ENCODE data around the gene EFCAB14. TPM values are rescaled to one million over a fixed set of nuclear protein-coding genes. Genes with fewer than 3 reads are reported as not detected.
"Not testable (repeated sequence)": the region's sequence is repeated elsewhere in the genome, so short reads cannot be mapped to it uniquely, and the experiment has no call there.

EFCAB14 gene
- total and polyA plus RNA-seq, 2 experiments from 2014 or later: 23.3 to 49.0 TPM

DNA sequence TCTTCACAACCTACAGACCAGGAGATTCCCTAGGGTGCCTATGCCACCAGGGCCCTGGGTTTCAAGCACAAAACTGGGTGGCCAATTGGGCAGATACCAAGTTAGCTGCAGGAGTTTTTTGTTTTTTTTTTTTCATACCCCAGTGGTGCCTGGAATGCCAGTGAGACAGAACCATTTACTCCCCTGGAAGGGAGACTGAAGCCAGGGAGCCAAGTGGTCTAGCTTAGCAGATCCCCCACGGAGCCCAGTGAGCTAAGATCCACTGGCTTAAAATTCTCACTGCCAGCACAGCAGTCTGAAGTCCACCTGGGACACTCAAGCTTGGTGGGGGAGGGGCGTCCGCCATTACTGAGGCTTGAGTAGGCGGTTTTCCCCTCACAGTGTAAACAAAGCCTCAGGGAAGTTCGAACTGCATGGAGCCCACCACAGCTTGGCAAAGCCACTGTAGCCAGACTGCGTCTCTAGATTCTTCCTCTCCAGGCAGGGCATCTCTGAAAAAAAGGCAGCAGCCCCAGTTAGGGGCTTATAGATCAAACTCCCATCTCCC is 9.5 kb upstream of the EFCAB14 start:
- not testable (repeated sequence) for H3K27me3 Mint-ChIP-seq (ENCODE audit: insufficient read depth, low read depth, poor library complexity); H3K4me2 ChIP-seq; H3K27me3 ChIP-seq (ENCODE audit: insufficient read depth); H3K27ac Mint-ChIP-seq; ATAC-seq; H3K9me2 ChIP-seq (ENCODE audit: insufficient read depth); H3K4me3 Mint-ChIP-seq; H3K4me3 ChIP-seq; H3K36me3 Mint-ChIP-seq (ENCODE audit: low read depth); H3K4me1 ChIP-seq (ENCODE audit: insufficient read depth); H3K27ac ChIP-seq (ENCODE audit: low read depth); H3F3A ChIP-seq (replicated peaks; ENCODE audit: low read depth); H4K20me1 ChIP-seq (replicated peaks; ENCODE audit: insufficient read depth); H3K79me2 ChIP-seq (replicated peaks; ENCODE audit: insufficient read depth); H3K36me3 ChIP-seq (ENCODE audit: insufficient read depth); H3K4me1 Mint-ChIP-seq
- DNase-seq (ENCODE audit: low spot score): peak; percentile 49
- peaks cover 12% of the 10 kb centered on the region for H3K9me3 Mint-ChIP-seq
- peak overlapping the region; percentile 94 for H2AFZ ChIP-seq

DNA sequence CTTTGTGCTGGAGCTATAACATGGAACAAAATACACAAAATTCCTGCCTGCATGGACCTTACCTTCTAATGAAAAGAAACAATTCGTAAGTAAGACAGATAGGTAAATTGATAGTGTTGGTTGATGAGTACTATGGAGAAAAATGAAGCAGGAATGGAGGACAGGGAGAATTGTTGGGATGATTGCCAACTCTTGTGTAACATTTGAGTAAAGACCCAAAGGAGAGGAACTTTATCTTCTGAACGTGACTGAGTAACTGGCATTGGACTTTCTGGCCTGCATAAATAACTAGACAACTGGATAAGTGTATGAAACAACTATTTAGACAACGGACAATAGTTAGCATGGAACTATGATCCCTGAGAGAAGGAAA is 6.8 kb upstream of the EFCAB14 start:
- Histone ChIP-seq H3K4me1 (ENCODE audit: insufficient read depth) (no peaks in the 10 kb centered on the region), H3F3A (replicated peaks; ENCODE audit: low read depth) (no peaks in the 10 kb centered on the region), H2AFZ (no peak overlapping the region), H3K36me3 (ENCODE audit: insufficient read depth) (no peaks in the 10 kb centered on the region), H3K4me2 (no peak overlapping the region), H3K27ac (ENCODE audit: low read depth) (no peak overlapping the region), H3K4me3 (no peak overlapping the region), H4K20me1 (replicated peaks; ENCODE audit: insufficient read depth) (no peaks in the 10 kb centered on the region), H3K27me3 (ENCODE audit: insufficient read depth) (no peaks in the 10 kb centered on the region), H3K79me2 (replicated peaks; ENCODE audit: insufficient read depth) (no peaks in the 10 kb centered on the region), H3K9me2 (ENCODE audit: insufficient read depth) (no peaks in the 10 kb centered on the region)
- Mint-ChIP-seq H3K9me3 (peaks cover 8% of the 10 kb centered on the region), H3K4me3 (no peak overlapping the region), H3K27ac (no peak overlapping the region), H3K36me3 (ENCODE audit: low read depth) (no peaks in the 10 kb centered on the region; the same call in 2 of the 3 replicates), H3K4me1 (peaks cover 10% of the 10 kb centered on the region), H3K27me3 (ENCODE audit: insufficient read depth, low read depth, poor library complexity) (peaks cover 2% of the 10 kb centered on the region)
- no peak for ATAC-seq
- DNase-seq (ENCODE audit: low spot score): no peak
- TF ChIP-seq JUNB (IDR thresholded peaks at IDR 0.05; ENCODE audit: unreplicated experiment) (no peak), CREB1 (CRISPR knock-in tag; IDR thresholded peaks at IDR 0.05; ENCODE audit: low read depth) (no peak), NANOG (IDR thresholded peaks at IDR 0.05; ENCODE audit: borderline replicate concordance) (no peak), STAT1 (IDR thresholded peaks at IDR 0.05; ENCODE audit: unreplicated experiment) (no peak)
- TF ChIP-seq, protein P1, sequence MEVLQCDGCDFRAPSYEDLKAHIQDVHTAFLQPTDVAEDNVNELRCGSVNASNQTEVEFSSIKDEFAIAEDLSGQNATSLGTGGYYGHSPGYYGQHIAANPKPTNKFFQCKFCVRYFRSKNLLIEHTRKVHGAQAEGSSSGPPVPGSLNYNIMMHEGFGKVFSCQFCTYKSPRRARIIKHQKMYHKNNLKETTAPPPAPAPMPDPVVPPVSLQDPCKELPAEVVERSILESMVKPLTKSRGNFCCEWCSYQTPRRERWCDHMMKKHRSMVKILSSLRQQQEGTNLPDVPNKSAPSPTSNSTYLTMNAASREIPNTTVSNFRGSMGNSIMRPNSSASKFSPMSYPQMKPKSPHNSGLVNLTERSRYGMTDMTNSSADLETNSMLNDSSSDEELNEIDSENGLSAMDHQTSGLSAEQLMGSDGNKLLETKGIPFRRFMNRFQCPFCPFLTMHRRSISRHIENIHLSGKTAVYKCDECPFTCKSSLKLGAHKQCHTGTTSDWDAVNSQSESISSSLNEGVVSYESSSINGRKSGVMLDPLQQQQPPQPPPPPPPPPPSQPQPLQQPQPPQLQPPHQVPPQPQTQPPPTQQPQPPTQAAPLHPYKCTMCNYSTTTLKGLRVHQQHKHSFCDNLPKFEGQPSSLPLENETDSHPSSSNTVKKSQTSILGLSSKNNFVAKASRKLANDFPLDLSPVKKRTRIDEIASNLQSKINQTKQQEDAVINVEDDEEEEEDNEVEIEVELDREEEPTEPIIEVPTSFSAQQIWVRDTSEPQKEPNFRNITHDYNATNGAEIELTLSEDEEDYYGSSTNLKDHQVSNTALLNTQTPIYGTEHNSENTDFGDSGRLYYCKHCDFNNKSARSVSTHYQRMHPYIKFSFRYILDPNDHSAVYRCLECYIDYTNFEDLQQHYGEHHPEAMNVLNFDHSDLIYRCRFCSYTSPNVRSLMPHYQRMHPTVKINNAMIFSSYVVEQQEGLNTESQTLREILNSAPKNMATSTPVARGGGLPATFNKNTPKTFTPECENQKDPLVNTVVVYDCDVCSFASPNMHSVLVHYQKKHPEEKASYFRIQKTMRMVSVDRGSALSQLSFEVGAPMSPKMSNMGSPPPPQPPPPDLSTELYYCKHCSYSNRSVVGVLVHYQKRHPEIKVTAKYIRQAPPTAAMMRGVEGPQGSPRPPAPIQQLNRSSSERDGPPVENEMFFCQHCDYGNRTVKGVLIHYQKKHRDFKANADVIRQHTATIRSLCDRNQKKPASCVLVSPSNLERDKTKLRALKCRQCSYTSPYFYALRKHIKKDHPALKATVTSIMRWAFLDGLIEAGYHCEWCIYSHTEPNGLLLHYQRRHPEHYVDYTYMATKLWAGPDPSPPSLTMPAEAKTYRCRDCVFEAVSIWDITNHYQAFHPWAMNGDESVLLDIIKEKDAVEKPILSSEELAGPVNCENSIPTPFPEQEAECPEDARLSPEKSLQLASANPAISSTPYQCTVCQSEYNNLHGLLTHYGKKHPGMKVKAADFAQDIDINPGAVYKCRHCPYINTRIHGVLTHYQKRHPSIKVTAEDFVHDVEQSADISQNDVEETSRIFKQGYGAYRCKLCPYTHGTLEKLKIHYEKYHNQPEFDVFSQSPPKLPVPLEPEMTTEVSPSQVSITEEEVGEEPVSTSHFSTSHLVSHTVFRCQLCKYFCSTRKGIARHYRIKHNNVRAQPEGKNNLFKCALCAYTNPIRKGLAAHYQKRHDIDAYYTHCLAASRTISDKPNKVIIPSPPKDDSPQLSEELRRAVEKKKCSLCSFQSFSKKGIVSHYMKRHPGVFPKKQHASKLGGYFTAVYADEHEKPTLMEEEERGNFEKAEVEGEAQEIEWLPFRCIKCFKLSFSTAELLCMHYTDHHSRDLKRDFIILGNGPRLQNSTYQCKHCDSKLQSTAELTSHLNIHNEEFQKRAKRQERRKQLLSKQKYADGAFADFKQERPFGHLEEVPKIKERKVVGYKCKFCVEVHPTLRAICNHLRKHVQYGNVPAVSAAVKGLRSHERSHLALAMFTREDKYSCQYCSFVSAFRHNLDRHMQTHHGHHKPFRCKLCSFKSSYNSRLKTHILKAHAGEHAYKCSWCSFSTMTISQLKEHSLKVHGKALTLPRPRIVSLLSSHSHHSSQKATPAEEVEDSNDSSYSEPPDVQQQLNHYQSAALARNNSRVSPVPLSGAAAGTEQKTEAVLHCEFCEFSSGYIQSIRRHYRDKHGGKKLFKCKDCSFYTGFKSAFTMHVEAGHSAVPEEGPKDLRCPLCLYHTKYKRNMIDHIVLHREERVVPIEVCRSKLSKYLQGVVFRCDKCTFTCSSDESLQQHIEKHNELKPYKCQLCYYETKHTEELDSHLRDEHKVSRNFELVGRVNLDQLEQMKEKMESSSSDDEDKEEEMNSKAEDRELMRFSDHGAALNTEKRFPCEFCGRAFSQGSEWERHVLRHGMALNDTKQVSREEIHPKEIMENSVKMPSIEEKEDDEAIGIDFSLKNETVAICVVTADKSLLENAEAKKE (CRISPR knock-in tag; IDR thresholded peaks at IDR 0.05): no peak
- TF ChIP-seq, protein P2, sequence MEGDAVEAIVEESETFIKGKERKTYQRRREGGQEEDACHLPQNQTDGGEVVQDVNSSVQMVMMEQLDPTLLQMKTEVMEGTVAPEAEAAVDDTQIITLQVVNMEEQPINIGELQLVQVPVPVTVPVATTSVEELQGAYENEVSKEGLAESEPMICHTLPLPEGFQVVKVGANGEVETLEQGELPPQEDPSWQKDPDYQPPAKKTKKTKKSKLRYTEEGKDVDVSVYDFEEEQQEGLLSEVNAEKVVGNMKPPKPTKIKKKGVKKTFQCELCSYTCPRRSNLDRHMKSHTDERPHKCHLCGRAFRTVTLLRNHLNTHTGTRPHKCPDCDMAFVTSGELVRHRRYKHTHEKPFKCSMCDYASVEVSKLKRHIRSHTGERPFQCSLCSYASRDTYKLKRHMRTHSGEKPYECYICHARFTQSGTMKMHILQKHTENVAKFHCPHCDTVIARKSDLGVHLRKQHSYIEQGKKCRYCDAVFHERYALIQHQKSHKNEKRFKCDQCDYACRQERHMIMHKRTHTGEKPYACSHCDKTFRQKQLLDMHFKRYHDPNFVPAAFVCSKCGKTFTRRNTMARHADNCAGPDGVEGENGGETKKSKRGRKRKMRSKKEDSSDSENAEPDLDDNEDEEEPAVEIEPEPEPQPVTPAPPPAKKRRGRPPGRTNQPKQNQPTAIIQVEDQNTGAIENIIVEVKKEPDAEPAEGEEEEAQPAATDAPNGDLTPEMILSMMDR (conservative IDR thresholded peaks at IDR 0.05; ENCODE audit: low read depth in 2 of 2): no peak
